22Rv1 (cell line): ENCODE measurements around the gene HAO1.

Experiments
- H3K27ac ChIP-seq: fragments of 450-650 bp; 2 replicates; pipeline ENCODE4 v1.5.1; 2017
- CTCF ChIP-seq: fragments of 450-650 bp; IDR thresholded peaks from 2 replicates; pipeline ENCODE4 v1.5.1; 2017; ENCODE audit warnings: mild to moderate bottlenecking
- ZFX ChIP-seq: fragments of 450-650 bp; IDR thresholded peaks from 2 replicates; pipeline ENCODE4 v1.6.1; 2017; ENCODE audit warnings: antibody characterized with exemption, borderline replicate concordance

HAO1 gene

DNA sequence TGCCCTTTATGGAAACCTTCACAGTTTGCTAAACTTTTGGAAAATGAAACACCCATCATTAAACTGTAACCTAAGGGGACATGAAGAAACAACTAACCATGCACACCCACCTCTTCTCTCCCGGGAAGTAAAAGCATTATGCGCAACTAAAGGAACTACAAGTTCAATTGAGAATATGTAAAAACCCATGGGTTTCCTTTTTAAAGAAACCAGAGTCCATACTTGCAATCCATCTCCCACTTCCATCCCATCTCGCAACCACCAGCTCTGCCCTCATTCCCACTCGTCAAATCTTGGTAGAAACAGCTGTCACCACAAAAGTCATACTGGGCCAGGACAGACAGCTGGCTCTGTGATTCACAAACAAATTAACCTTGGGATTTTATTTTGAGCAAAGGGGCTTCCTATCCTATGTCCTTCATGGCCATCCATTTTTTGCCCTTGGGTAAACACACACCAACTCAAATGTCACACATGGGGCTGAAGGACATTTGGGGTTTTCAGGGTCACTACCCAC is 81.5 kb downstream of the HAO1 start:
- no peak for TF ChIP-seq ZFX
- no peak for TF ChIP-seq CTCF
- no peak overlapping the region for H3K27ac ChIP-seq

DNA sequence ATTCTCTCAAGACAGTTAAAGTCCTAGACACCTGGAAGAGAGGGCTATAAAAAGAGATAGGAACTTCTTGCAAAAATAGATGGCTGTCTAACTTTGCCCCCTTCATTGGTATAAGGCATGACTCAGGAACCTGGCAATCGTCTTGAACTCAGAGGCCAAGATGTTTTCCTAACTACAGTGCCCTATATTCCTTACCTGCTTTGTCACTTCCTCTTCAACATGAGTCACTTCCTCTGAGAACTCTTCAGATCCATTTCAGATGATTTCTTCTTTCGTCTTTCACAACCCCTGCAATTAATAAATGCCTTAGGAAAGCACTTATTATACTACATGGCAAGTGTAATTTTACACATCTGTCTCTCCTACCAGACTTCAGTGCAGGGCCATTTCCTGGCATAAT is 83.5 kb downstream of the HAO1 start:
- H3K27ac ChIP-seq: no peak overlapping the region
- TF ChIP-seq ZFX: no peak
- TF ChIP-seq CTCF: no peak

- no peak overlapping the region for H3K27ac ChIP-seq
- TF ChIP-seq CTCF (no peak), ZFX (no peak)
These were observed 84.7 kb downstream of the HAO1 start for GRCh38 chr20:7855545-7855944.

DNA sequence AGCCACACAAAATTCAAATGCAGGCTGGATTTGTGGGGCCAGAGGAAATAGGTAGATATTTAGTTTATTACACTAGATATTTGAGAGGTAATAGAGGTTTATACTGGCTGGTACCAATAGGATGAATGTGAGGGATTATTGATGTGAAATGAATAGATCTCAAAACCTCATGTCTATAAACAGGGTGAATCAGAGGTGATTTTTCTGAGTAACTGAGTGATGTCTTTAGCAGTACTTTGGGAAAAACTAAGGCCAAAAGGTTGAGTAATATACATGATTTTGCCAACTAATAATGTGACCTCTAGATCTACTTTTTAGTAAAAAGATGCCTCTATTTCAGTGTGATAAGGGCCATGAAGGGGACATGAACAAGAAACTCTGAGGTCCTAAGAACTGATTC is 86.8 kb downstream of the HAO1 start:
- no peak for TF ChIP-seq CTCF
- TF ChIP-seq ZFX: no peak
- H3K27ac ChIP-seq: no peak overlapping the region

DNA sequence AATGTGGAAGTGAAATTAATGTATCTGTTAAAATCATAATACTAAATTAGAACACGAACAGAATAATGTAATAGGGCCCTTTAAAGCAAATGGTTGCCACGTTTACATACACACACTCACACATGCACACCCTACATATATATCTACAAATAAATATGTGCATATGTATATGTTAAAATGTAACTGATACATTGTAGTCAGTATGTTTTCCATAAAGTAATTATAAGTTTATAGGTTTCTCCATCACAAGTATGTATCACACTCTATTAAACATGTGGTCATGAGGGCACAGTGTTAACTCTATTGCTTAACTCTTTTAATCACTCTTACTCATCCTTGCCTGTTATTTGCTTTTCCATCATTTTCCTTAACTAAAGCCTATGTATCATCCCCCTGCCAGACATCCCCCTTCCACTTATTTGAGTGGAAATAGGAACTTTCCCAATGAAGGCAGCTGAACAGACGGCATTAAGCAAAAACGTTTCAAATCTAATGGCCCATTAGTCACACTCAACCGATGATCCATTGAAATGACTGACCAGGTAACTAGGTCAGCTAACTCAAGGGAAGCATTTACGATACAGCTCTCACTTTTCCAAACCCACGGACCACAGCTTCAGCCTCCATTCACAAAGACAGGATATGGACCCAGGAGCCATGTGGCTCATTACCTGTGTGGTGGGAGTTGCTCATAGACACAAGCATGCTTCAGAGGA is 89.3 kb downstream of the HAO1 start:
- TF ChIP-seq CTCF: no peak
- no peak for TF ChIP-seq ZFX
- H3K27ac ChIP-seq: no peak overlapping the region

DNA sequence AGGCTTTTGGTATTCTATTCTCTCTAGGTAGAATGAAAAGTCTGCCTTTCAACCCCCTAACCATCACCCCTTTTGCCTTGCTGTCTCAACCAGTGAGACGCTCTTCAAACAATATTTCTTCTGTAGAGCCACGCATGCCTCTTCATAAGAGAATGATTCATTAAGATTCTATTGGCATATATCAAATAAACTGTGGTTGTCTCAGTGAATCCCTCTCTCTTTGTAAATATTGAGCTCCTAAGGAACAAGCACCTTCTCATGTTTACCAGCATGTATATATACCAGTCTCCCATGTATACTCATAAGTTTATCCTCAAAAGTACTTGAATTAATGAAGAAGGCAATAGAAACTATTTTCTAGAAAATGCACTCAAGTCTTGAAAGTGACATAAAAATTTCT is 90.6 kb downstream of the HAO1 start:
- TF ChIP-seq CTCF (no peak), ZFX (no peak)
- no peak overlapping the region for H3K27ac ChIP-seq

DNA sequence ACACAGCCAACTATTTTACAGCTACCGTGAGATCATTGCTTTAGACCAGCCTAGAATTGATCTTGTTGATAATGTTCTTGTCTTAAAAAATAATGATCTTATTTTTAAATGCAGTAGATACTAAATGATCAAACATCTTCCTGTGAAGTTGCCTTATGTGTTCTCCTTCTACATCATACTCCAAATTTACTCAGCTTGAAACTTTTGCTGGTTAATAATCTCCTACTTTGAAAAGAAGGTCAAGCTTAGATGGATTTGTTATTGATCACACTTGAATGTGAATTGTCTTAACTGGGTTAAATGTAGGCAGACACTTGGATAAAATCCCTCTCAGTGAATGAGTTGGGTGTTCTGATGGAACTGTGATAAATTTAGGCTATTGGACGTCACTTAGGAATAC is 91.9 kb downstream of the HAO1 start:
- H3K27ac ChIP-seq: no peak overlapping the region
- no peak for TF ChIP-seq ZFX
- no peak for TF ChIP-seq CTCF
